Heart right ventricle (tissue), 16 donors: Measurements from ENCODE around the gene EBNA1BP2. TPM values are rescaled to one million over a fixed set of nuclear protein-coding genes. Genes with fewer than 3 reads are reported as not detected.
"Not testable (repeated sequence)": the region's sequence is repeated elsewhere in the genome, so short reads cannot be mapped to it uniquely, and the experiment has no call there.

Experiments used
- ATAC-seq, 8 donors: fragments of 200-7000 bp; cut with Tn5 transposase; one replicate each; pipeline ENCODE4 v1.9.1; 2020; ENCODE audit warnings: mild to moderate bottlenecking in 8 of 8, moderate library complexity in 8 of 8, moderate number of reproducible peaks in 1 of 8
- DNase-seq, 2 donors: peaks; one replicate each; pipeline ENCODE4 v3.0.0-alpha.2; 2020
- H3K27ac ChIP-seq, 10 donors: fragments of 200-600 bp; sonication (generic) in 2 of 10; one replicate each; pipeline versions ENCODE4 v1.5.0 to v1.8.0; 2020 to 2022; ENCODE audit warnings: mild to moderate bottlenecking in 3 of 10
- H3K27me3 ChIP-seq, 7 donors: fragments of 200-600 bp; one replicate each; pipeline ENCODE4 v1.8.0; 2021 to 2022; ENCODE audit warnings: mild to moderate bottlenecking in 2 of 7
- H3K36me3 ChIP-seq, 9 donors: fragments of 200-600 bp; sonication (generic) in 1 of 9; one replicate each; pipeline versions ENCODE4 v1.5.0 to v1.8.0; 2020 to 2022; ENCODE audit warnings: mild to moderate bottlenecking in 2 of 9
- H3K4me1 ChIP-seq, 9 donors: fragments of 200-600 bp; sonication (generic) in 1 of 9; one replicate each; pipeline versions ENCODE4 v1.5.0 to v1.8.0; 2020 to 2022; ENCODE audit warnings: mild to moderate bottlenecking in 4 of 9
- H3K4me3 ChIP-seq, 10 donors: fragments of 200-600 bp; sonication (generic) in 2 of 10; one replicate each; pipeline versions ENCODE4 v1.5.0 to v1.8.0; 2020 to 2022; ENCODE audit warnings: mild to moderate bottlenecking in 7 of 10, moderate library complexity in 2 of 10
- H3K9me3 ChIP-seq, 11 donors: fragments of 200-600 bp in 10 of 11; sonication (generic) in 2 of 11; one replicate each; pipeline versions ENCODE4 v1.5.0 to v1.8.0; 2013 to 2022; ENCODE audit warnings: mild to moderate bottlenecking in 2 of 11, control low read depth in 1 of 11, moderate library complexity in 1 of 11
- CTCF ChIP-seq, 9 donors: fragments of 200-600 bp; sonication (generic) in 2 of 9; IDR thresholded peaks; one replicate each; pipeline versions ENCODE4 v1.5.0 to v1.8.0; 2021 to 2022; ENCODE audit warnings: antibody characterized with exemption in 9 of 9, mild to moderate bottlenecking in 5 of 9, moderate library complexity in 1 of 9
- WGBS, 2 donors: extraction: QIAGEN DNeasy Blood & Tissue Kit; methylation state at CpG; one replicate each; pipeline ENCODE4 v1.1.7; 2013; ENCODE audit warnings: inconsistent platforms in 1 of 2; 5-methylcytosine and 5-hydroxymethylcytosine counted together
- intact Hi-C, 10 donors: fragments of 100-400 bp; cut with DNase I; formaldehyde crosslinking; loops; one replicate each; pipeline versions ENCODE4 v1.11.1 to v1.14.2; 2022
- polyA plus RNA-seq, 2 donors: library from polyadenylated mRNA; stranded (reverse); fragments of 200-250 nt; gene quantifications; one replicate each; pipeline ENCODE4 v1.2.3, GENCODE V29; 2013
- total RNA-seq, 10 donors: library from RNA; stranded (reverse); fragmentation: NEBNext Ultra II Directional in 3 of 10; extraction: Animal tissue kit (Norgen Biotek cat#: 25700) in 3 of 10; gene quantifications; one replicate each; pipeline versions ENCODE4 v1.2.1 to v1.2.4, GENCODE V29; 2021 to 2023
- donor health status: Arrhythmogenic right ventricular cardiomyopathy.
- donor health status: ischemic (EF 13 %, LVEDD 7.1; RV severe dilation, severe dysfunction).
- donor health status: healthy with polysubstance abuse.
- donor health status: DM: no; HTN: yes; CAD: no.
- donor health status: DM: no; HTN: no; CAD: no.
- donor health status: ischemic (EF 25% LVEDD 6.9; RV normal size, moderate dysfunction).
- donor health status: ischemic (EF 25% LVEDD 5.7; RV mildly dilated, moderate dysfunction).
- donor health status: healthy.
- donor health status: DM: yes; HTN: yes; CAD: no.
- donor health status: Ischemic cardiomyopathy.
- donor health status: ischemic (EF 35%, LVEDD 5.7; RV mildly dilated, moderate dysfunction).
- donor health status: nonischemic (EF 11% LVEDD 7.7; RV severe dilation, severe dysfunction).
- donor health status: DM: yes; HTN: yes; CAD: no.
- donor health status: PGD.
- donor health status: ischemic (EF 29% LVEDD 5.4; RV normal size, mild dysfunction).
- donor health status: nonischemic (EF 23%, LVEDD 6.1; RV moderate dilation, normal function).

Gene EBNA1BP2
- total and polyA plus RNA-seq, 12 donors, result 18.8 to 121 (median 25.9) TPM

GRCh38 chr1:43217747-43218146 is 45.7 kb upstream of the EBNA1BP2 start:
- no peak overlapping the region for H3K27ac ChIP-seq
- intact Hi-C loops, result no loop called here
- H3K36me3 ChIP-seq, result no peaks in the 10 kb centered on the region
- WGBS, 2 donors, result 86 to 87% methylated on average over 10 of the region's 10 CpGs
- H3K4me3 ChIP-seq, result no peak overlapping the region
- ATAC-seq (no peak), DNase-seq (no peak)
- no peaks in the 10 kb centered on the region for H3K27me3 ChIP-seq
- peaks cover 0 to 2% (median 0%) of the 10 kb centered on the region in 9 donors for H3K4me1 ChIP-seq
- no peaks in the 10 kb centered on the region for H3K9me3 ChIP-seq
- TF ChIP-seq CTCF (IDR thresholded peaks at IDR 0.05), result no peak

DNA sequence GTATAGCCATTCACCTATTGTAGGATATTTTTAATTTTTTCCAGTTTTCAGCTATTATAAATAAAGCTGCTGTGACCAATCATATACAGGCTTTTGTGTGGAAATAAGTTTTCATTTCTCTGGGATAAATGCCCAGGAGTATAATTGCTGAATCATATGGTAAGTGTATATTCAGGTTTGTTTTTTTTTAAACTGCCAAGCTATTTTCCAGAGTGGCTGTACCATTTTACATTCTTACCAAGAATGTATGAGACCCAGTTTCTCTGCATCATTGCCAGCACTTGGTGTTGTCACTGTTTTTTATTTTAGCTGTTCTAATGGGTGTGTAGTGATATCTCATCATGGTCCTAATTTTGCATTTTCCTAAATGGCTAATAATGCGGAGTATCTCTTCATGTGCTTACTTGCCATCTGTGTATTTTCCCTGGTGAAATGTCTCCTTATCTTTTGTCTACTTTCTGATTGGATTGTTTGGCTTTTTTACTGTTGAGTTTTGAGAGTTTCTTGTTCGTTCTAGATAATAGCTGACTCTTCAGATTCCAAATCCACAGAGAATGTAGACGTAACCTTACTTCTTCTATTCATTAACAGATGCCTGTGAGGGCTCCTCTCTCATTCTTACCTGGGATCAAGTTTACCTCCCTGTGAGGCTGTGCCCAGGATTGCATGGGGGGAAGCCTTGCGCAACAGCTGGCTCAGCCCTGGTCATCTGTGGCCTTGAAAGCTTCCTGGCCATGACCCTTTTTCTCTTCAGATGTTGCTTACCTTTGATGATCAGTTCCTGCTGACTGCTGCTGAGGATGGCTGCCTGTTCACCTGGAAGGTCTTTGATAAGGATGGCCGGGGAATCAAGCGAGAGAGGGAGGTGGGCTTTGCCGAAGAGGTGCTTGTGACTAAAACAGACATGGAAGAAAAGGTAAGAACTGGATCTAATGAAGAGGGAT is 42.7 kb upstream of the EBNA1BP2 start:
- ATAC-seq, result no peak
- TF ChIP-seq CTCF (IDR thresholded peaks at IDR 0.05), result no peak
- WGBS, 2 donors, result 75 to 79% methylated on average over 7 of the region's 7 CpGs
- H3K27me3 ChIP-seq, result no peaks in the 10 kb centered on the region
- H3K27ac ChIP-seq, result no peak overlapping the region
- intact Hi-C loops, result no loop called here
- DNase-seq, result no peak
- no peak overlapping the region for H3K4me3 ChIP-seq
- no peaks in the 10 kb centered on the region for H3K36me3 ChIP-seq
- H3K4me1 ChIP-seq, result no peaks in the 10 kb centered on the region
- no peaks in the 10 kb centered on the region for H3K9me3 ChIP-seq

- H3K36me3 ChIP-seq, H3K27me3 ChIP-seq, H3K27ac ChIP-seq, DNase-seq, intact Hi-C loops, ATAC-seq, H3K4me3 ChIP-seq: not testable (repeated sequence)
- Histone ChIP-seq H3K4me1 (peaks cover 3 to 29% (median 20%) of the 10 kb centered on the region in 9 donors), H3K9me3 (peaks cover 0 to 10% (median 0%) of the 10 kb centered on the region in 11 donors)
- WGBS, 2 donors, result 97% methylated on average over 7 to 8 of the region's 8 CpGs
These were observed 36.2 kb upstream of the EBNA1BP2 start for GRCh38 chr1:43208277-43208676.

DNA sequence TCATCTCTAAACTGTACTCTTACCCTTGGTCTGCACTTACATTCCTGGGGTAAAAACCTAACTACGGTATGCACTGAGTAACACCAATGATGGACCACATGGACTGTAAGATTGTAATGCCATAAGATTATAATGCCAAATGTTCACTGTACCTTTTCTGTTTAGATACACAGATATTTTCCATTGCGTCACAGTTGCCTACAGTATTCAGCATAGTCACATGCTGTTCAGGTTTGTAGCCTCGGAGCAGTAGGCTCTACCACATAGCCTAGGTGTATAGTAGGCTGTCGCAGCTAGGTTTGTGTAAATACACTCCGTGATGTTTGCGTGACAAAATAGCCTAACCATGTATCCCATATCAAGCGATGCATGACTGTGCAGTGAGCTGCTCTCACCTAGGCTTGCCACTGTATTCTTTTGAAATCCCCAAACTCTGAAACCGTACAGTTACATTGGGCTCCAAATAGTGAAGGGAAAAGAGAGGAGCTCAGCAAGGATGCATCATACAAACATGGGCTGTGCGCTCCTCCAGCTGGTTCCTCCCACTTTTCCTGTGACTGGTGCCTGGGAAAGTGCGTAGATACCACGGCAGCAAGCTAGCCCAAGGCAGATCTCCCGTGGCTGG is 35.3 kb upstream of the EBNA1BP2 start:
- no peaks in the 10 kb centered on the region for H3K27me3 ChIP-seq
- H3K4me1 ChIP-seq, result peaks cover 3 to 29% (median 20%) of the 10 kb centered on the region in 9 donors
- WGBS, 2 donors, result 63 to 71% methylated on average over 12 of the region's 12 CpGs
- peak; percentile 30 to 85 (median 72) for ATAC-seq
- peak in 1 of 2 donors; percentile 26 for DNase-seq
- intact Hi-C loops, result no loop called here
- peak overlapping the region in 3 of 10 donors; percentile 8 to 10 (median 10) for H3K4me3 ChIP-seq
- H3K27ac ChIP-seq, result peak overlapping the region in 9 of 10 donors; percentile 17 to 85 (median 77)
- no peak for TF ChIP-seq CTCF (IDR thresholded peaks at IDR 0.05)
- no peaks in the 10 kb centered on the region for H3K36me3 ChIP-seq
- H3K9me3 ChIP-seq, result peaks cover 0 to 11% (median 0%) of the 10 kb centered on the region in 11 donors
